GM23338 (cell line): ENCODE data around the gene PDXDC1. TPM values are rescaled to one million over a fixed set of nuclear protein-coding genes. Genes with fewer than 3 reads are reported as not detected.

ENCODE experiments used
- CREB1 ChIP-seq: fragments of 250-450 bp; sonication (Bioruptor Pico); IDR thresholded peaks from 2 replicates; pipeline ENCODE4 v1.5.0; 2020; ENCODE audit warnings: low read depth, mild to moderate bottlenecking, moderate library complexity
- CTCF ChIP-seq, 2 experiments: fragments of 200-600 bp in 1 of 2; sonication (generic) in 1 of 2; conservative IDR thresholded peaks; 2 replicates each; pipeline versions ENCODE4 v1.5.1 to v1.6.1; 2016 to 2017; ENCODE audit warnings: antibody characterized with exemption in 2 of 2, low read depth in 2 of 2, mild to moderate bottlenecking in 2 of 2, moderate library complexity in 1 of 2
- EZH2 ChIP-seq: fragments of 200-600 bp; sonication (generic); IDR thresholded peaks from one replicate; pipeline ENCODE4 v1.8.0; 2017; ENCODE audit warnings: antibody characterized with exemption, mild to moderate bottlenecking, low read depth; ENCODE audit not compliant: unreplicated experiment
- REST ChIP-seq: IDR thresholded peaks from one replicate; pipeline ENCODE4 v1.6.1; 2018; ENCODE audit warnings: antibody characterized with exemption; ENCODE audit not compliant: unreplicated experiment
- ZNF462 ChIP-seq: fragments of 250-450 bp; sonication (Bioruptor Pico); IDR thresholded peaks from 2 replicates; pipeline ENCODE4 v1.5.0; 2020; ENCODE audit warnings: mild to moderate bottlenecking, moderate library complexity
- polyA plus RNA-seq: library from polyadenylated mRNA; unstranded; fragments of >200 nt; fragmentation: Nextera tagmentation; extraction: Ambion mirVana; gene quantifications from 2 replicates; pipeline ENCODE4 v1.2.1, GENCODE V29; 2016
- total RNA-seq: library from RNA; depleted of rRNA; stranded (reverse); fragments of >200 nt; shearing (Covaris generic); gene quantifications from 2 replicates; pipeline ENCODE4 v1.2.3, GENCODE V29; 2014

PDXDC1 gene
- total and polyA plus RNA-seq, 2 experiments from 2014 or later = 40.0 to 91.6 TPM

- TF ChIP-seq ZNF462 (CRISPR knock-in tag) (no peak), REST (no peak), CTCF (conservative IDR thresholded peaks at IDR 0.05; ENCODE audit: low read depth in 2 of 2) (no peak), EZH2 (no peak), CREB1 (CRISPR knock-in tag) (no peak)
Observed at GRCh38 chr16:15031586-15031985, 56.8 kb downstream of the PDXDC1 start (continued).
